ENCODE data around the gene SMCO4. TPM values are rescaled to one million over a fixed set of nuclear protein-coding genes. Genes with fewer than 3 reads are reported as not detected.
"Not testable (repeated sequence)": the region's sequence is repeated elsewhere in the genome, so short reads cannot be mapped to it uniquely, and the experiment has no call there.

The SMCO4 gene
- total RNA-seq, 2 experiments from 2014 or later = 23.7 to 26.8 TPM

DNA sequence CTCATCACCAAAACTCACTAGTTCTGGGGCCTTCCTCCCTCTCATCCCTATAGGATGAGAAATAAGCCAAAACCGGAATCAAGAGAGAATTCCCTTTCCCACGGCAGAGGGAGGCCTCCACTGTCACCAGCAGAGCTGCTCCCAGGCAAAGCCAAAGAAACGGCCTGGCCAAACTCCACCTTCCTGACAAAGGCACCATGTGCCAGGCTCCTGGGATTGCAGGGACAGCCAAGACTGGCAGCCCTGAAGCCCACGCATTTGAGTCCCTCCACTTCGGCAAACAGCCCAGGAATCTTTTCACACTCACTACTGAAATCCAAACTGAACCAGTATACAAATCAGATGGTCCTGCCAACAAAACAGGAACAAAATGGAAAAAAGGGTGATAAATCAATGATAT lies 6.1 kb downstream of the SMCO4 start:
- CTCF ChIA-PET = no interaction called here
- Mint-ChIP-seq H3K4me3 (no peak overlapping the region), H3K27me3 (ENCODE audit: low read depth) (no peaks in the 10 kb centered on the region), H3K9me3 (no peaks in the 10 kb centered on the region), H3K36me3 (ENCODE audit: low read depth) (no peaks in the 10 kb centered on the region), H3K4me1 (ENCODE audit: low read depth) (peaks cover 13% of the 10 kb centered on the region), H3K27ac (no peak overlapping the region)
- intact Hi-C loops (cut with micrococcal nuclease) = no loop called here
- DNase-seq = no peak

GRCh38 chr11:93536101-93536861 lies 6.9 kb downstream of the SMCO4 start:
- peaks cover 12% of the 10 kb centered on the region for H3K4me1 Mint-ChIP-seq (ENCODE audit: low read depth)
- no peak overlapping the region for H3K27ac Mint-ChIP-seq
- no peak overlapping the region for H3K4me3 Mint-ChIP-seq
- H3K9me3 Mint-ChIP-seq = no peaks in the 10 kb centered on the region
- no peaks in the 10 kb centered on the region for H3K27me3 Mint-ChIP-seq (ENCODE audit: low read depth)
- no peaks in the 10 kb centered on the region for H3K36me3 Mint-ChIP-seq (ENCODE audit: low read depth)
- CTCF ChIA-PET = interaction anchor here (1.2 kb wide), 1 partner anchor 9 kb away, joined by 3 read pairs; no protein-coding TSS in a partner anchor
- no peak for DNase-seq
- intact Hi-C loops (cut with micrococcal nuclease) = no loop called here

DNA sequence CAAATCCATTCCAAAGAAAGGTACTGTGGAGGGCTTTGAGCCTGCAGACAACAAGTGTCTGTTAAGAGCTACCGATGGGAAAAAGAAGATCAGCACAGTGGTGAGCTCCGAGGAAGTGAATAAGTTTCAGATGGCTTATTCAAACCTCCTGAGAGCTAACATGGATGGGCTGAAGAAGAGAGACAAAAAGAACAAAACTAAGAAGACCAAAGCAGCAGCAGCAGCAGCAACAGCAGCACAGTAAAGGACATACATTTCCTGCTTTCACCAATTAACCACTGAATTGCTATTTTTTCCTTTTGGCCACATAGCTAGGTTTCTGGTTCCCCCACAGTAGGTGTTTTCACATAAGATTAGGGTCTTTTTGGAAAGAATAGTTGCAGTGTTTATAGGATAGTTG lies 7.6 kb downstream of the SMCO4 start:
- intact Hi-C loops (cut with micrococcal nuclease); H3K4me3 Mint-ChIP-seq; H3K27ac Mint-ChIP-seq; H3K27me3 Mint-ChIP-seq (ENCODE audit: low read depth); DNase-seq; H3K36me3 Mint-ChIP-seq (ENCODE audit: low read depth); H3K9me3 Mint-ChIP-seq: not testable (repeated sequence)
- H3K4me1 Mint-ChIP-seq (ENCODE audit: low read depth) = peaks cover 19% of the 10 kb centered on the region
- CTCF ChIA-PET = interaction anchor here (1.2 kb wide), 1 partner anchor 10 kb away, joined by 3 read pairs; no protein-coding TSS in a partner anchor

DNA sequence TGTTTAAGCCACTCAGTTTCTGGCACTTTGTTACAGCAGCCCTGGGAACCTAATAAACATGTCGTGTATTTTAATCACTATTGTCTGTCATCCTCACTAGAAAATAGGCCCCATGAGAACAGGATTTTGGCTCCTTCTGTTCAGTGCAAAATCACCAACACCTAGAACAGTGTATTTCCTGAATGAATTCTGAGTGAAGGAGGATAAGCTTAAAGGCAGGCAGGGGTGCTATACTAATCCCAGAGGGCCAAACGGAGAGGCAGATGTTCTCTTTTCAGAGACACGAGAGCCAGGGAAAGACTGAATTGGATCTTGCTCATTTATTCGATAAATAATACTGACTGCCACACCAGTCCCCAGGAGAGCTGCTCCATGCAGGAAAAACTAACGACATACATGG lies 10.4 kb downstream of the SMCO4 start:
- no peak for DNase-seq
- CTCF ChIA-PET = interaction anchor here (1.0 kb wide), 1 partner anchor 275 kb away, joined by 3 read pairs; no protein-coding TSS in a partner anchor
- intact Hi-C loops (cut with micrococcal nuclease) = no loop called here
- Mint-ChIP-seq H3K4me1 (ENCODE audit: low read depth) (peaks cover 35% of the 10 kb centered on the region), H3K27ac (no peak overlapping the region), H3K27me3 (ENCODE audit: low read depth) (no peaks in the 10 kb centered on the region), H3K4me3 (no peak overlapping the region), H3K36me3 (ENCODE audit: low read depth) (no peaks in the 10 kb centered on the region), H3K9me3 (no peaks in the 10 kb centered on the region)

GRCh38 chr11:93532281-93532789 lies 10.9 kb downstream of the SMCO4 start:
- CTCF ChIA-PET = interaction anchor here (1.0 kb wide), 1 partner anchor 275 kb away, joined by 3 read pairs; no protein-coding TSS in a partner anchor
- DNase-seq = peak; percentile 21
- no peak overlapping the region for H3K4me3 Mint-ChIP-seq
- no peak overlapping the region for H3K27ac Mint-ChIP-seq
- intact Hi-C loops (cut with micrococcal nuclease) = no loop called here
- peaks cover 31% of the 10 kb centered on the region for H3K4me1 Mint-ChIP-seq (ENCODE audit: low read depth)
- no peaks in the 10 kb centered on the region for H3K9me3 Mint-ChIP-seq
- H3K36me3 Mint-ChIP-seq (ENCODE audit: low read depth) = no peaks in the 10 kb centered on the region
- no peaks in the 10 kb centered on the region for H3K27me3 Mint-ChIP-seq (ENCODE audit: low read depth)

DNA sequence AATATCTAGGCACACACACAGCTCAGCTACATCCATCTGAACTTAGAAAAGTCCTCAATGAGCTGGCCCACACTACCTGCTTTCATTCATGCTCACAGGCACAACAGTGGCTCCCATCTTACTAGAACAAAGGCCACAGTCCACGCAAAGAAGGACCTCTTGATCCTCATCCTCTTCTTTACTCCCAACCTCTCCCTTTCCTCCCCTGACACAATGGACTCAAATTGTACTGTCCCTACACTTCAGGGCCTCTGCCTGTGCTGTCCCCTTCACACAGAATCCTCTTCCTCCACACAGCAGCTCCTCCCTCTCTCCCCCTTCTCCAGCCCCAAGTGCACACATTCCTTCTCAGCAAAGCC lies 12.7 kb downstream of the SMCO4 start:
- Mint-ChIP-seq H3K9me3 (no peaks in the 10 kb centered on the region), H3K27ac (peak overlapping the region; percentile 20), H3K27me3 (ENCODE audit: low read depth) (no peaks in the 10 kb centered on the region), H3K36me3 (ENCODE audit: low read depth) (no peaks in the 10 kb centered on the region), H3K4me3 (no peak overlapping the region), H3K4me1 (ENCODE audit: low read depth) (peaks cover 37% of the 10 kb centered on the region)
- DNase-seq = no peak
- CTCF ChIA-PET = no interaction called here
- intact Hi-C loops (cut with micrococcal nuclease) = no loop called here

DNA sequence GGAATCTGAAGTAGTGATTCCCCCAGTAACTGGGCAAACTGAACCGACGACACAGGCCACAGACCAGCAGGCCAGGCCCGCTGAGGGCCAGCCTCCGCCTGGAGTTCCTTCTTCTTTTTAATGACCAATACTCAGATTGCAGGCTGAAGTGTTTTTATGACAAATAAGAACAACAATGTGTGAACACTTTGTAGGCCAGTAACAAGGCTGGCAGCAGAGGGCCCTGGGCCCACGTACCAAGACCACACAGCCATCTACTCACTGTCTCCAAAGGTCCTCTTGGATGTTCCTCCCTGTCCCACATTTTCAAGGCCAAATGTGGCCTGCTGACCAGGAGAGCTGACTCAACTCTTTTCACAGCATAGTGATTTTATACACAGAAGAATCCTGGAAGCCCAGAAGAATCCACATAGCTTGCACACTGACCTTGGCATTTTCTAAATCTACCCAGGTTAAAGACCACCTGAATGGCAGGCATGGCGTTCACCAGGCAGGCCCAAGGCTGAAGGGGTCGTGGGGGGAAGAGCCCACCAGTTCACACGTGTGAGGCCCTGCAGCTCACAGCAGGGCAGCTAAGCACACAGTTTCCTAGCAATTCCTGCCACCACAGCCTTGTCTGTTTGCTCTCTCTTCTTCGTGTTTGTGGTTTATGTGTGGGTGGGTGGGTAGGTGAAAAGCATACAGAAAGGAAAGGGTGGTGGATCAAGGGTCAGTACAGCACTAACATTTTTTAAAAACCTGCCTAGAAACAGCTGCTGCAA lies 13.3 kb downstream of the SMCO4 start:
- Mint-ChIP-seq H3K27ac (peak overlapping the region; percentile 20), H3K9me3 (no peaks in the 10 kb centered on the region), H3K4me1 (ENCODE audit: low read depth) (peaks cover 39% of the 10 kb centered on the region), H3K36me3 (ENCODE audit: low read depth) (no peaks in the 10 kb centered on the region), H3K27me3 (ENCODE audit: low read depth) (no peaks in the 10 kb centered on the region), H3K4me3 (no peak overlapping the region)
- CTCF ChIA-PET = interaction anchor here (0.6 kb wide), 1 partner anchor 98 kb away, joined by 5 read pairs; no protein-coding TSS in a partner anchor
- no peak for DNase-seq
- intact Hi-C loops (cut with micrococcal nuclease) = no loop called here

DNA sequence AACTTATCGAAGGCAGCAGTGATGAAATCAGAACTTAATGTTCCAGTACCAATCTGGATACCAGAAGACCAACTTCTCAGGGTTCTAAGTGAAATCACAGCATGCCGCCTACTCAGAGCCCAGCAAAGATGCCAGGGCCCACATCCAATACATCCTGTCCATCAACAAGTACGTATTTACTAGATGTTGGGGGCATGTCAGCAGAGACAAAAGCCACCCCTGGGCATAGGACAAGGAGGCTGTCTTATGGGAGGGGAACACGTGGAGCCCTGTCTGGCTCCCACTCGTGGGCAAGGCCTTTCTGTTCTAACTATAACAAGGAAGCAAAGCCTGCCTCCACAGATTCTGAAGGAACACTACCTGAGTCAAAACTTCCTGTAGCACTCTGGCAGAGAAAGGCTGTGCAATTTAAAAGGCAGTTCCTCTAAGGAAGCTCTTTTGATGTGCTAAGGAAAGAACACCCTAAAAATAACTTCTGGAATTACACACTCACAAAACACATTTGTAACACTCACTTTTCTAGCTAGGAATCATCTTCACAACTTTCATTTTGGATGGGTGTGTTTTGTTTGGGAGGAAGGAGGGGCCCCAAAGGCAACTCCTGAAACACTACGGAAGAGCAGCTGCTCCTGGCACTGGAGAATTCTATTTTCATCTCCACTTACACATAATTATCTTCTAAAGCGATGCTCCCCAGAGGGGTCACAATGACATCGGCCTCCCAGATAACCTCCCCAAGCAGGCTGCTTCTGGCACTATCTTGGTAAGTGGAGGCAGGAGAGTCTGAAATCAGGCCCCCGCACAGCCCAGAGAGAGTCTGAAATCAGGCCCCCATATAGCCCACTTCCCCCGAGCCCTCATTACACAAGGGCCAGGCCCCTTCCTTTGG lies 14.2 kb downstream of the SMCO4 start:
- Mint-ChIP-seq H3K36me3 (ENCODE audit: low read depth) (no peaks in the 10 kb centered on the region), H3K9me3 (no peaks in the 10 kb centered on the region), H3K27me3 (ENCODE audit: low read depth) (no peaks in the 10 kb centered on the region), H3K27ac (no peak overlapping the region), H3K4me3 (no peak overlapping the region), H3K4me1 (ENCODE audit: low read depth) (peaks cover 41% of the 10 kb centered on the region)
- CTCF ChIA-PET = interaction anchor here (0.6 kb wide), 1 partner anchor 97 kb away, joined by 5 read pairs; no protein-coding TSS in a partner anchor
- intact Hi-C loops (cut with micrococcal nuclease) = no loop called here
- no peak for DNase-seq

GRCh38 chr11:93528252-93528651 lies 14.9 kb downstream of the SMCO4 start:
- Mint-ChIP-seq H3K27me3 (ENCODE audit: low read depth) (no peaks in the 10 kb centered on the region), H3K9me3 (no peaks in the 10 kb centered on the region), H3K4me3 (no peak overlapping the region), H3K36me3 (ENCODE audit: low read depth) (no peaks in the 10 kb centered on the region), H3K27ac (no peak overlapping the region), H3K4me1 (ENCODE audit: low read depth) (peaks cover 41% of the 10 kb centered on the region)
- DNase-seq = no peak
- intact Hi-C loops (cut with micrococcal nuclease) = no loop called here
- CTCF ChIA-PET = no interaction called here

DNA sequence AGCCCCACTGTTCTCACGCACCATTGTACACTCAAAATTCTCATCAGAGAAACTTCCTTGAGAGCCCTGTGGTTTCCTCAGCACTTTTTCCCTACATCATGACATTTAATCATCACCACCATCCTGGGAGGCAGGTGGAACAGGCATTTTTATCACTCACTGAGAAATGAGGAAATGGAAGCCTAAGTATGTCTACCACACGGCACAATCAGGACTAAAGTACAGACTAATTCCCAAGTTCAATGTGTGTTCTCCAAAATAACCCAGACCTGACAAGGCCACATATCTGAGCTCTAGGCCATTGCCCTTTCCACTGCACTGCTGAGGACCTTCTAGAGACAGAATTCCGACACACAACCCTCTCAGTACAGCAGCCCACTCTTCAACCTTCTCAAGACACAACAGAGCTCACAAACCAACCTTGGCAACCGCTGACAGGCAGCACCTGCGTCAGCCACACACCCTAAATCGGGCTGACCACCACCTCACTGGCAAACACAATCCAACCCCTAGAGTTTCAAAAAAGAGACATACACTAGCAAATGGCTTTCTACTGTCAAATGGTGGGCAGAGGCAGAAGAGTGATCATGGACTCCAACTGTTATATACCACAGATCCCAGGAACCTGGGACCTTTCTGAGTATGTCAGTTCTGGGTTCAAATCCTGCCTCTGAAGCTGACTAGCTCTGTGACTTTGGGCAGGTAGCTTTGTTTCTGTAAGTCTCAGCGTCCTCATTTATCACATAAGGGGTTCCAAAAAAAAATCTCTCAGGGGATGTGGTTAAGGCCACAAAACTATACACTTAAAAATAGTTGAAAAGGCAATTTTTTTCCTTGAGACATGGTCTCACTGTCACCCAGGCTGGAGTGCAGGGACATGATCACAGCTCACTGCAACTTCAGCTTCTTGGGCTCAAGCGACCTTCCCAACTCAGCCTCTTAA lies 16.3 kb downstream of the SMCO4 start:
- H3K27ac Mint-ChIP-seq = no peak overlapping the region
- H3K4me3 Mint-ChIP-seq = no peak overlapping the region
- DNase-seq = no peak
- peaks cover 41% of the 10 kb centered on the region for H3K4me1 Mint-ChIP-seq (ENCODE audit: low read depth)
- H3K9me3 Mint-ChIP-seq = no peaks in the 10 kb centered on the region
- H3K27me3 Mint-ChIP-seq (ENCODE audit: low read depth) = no peaks in the 10 kb centered on the region
- intact Hi-C loops (cut with micrococcal nuclease) = no loop called here
- H3K36me3 Mint-ChIP-seq (ENCODE audit: low read depth) = no peaks in the 10 kb centered on the region
- CTCF ChIA-PET = no interaction called here

- CTCF ChIA-PET = no interaction called here
- DNase-seq = no peak
- intact Hi-C loops (cut with micrococcal nuclease) = no loop called here
- H3K4me3 Mint-ChIP-seq = no peak overlapping the region
- H3K27me3 Mint-ChIP-seq (ENCODE audit: low read depth) = no peaks in the 10 kb centered on the region
- H3K4me1 Mint-ChIP-seq (ENCODE audit: low read depth) = peaks cover 42% of the 10 kb centered on the region
- H3K27ac Mint-ChIP-seq = no peak overlapping the region
- H3K36me3 Mint-ChIP-seq (ENCODE audit: low read depth) = no peaks in the 10 kb centered on the region
- H3K9me3 Mint-ChIP-seq = no peaks in the 10 kb centered on the region
Measured at GRCh38 chr11:93526346-93526633, 16.9 kb downstream of the SMCO4 start.
